ENCODE data around the gene LONRF2. TPM values are rescaled to one million over a fixed set of nuclear protein-coding genes. Genes with fewer than 3 reads are reported as not detected.

The LONRF2 gene
- total RNA-seq, 1 experiment from 2014 or later = 1.6 TPM

DNA sequence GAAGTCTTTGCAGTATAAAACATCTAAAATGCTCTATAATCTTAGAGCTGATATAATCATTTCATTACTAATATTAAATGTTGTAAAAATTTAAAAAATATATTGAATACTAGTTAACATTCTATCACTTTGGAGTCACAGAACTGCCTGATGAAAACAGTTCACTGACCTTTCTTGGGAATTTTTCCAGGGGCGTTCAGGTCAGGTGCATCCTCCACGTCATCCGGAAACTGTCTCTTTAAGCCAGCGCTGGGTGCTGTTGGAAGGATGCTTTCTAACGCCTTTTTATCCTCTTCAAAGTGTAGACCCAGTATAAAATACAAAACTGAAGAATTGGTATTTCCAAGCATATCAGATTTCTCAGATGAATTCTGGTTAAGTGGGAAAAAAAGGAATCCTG, 22.8 kb downstream of the LONRF2 start:
- Histone ChIP-seq H3K4me1 (ENCODE audit: control insufficient read depth in 1 of 2, insufficient read depth in 2 of 2, low read length in 2 of 2) (no peaks in the 10 kb centered on the region), H3K9ac (ENCODE audit: low read length) (no peak overlapping the region)
- RAD21 ChIA-PET (ENCODE audit: low non-redundant PET in 1 of 2, low total read pairs in 2 of 2, uncharacterized antibody in 2 of 2, unreplicated experiment in 2 of 2) = no interaction called here

More for the DNA sequence above, 22.8 kb downstream of the LONRF2 start:
- TF ChIP-seq, protein P1, sequence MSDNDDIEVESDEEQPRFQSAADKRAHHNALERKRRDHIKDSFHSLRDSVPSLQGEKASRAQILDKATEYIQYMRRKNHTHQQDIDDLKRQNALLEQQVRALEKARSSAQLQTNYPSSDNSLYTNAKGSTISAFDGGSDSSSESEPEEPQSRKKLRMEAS (IDR thresholded peaks at IDR 0.05) = no peak
- TF ChIP-seq EZH2phosphoT487 (IDR thresholded peaks at IDR 0.05; ENCODE audit: borderline replicate concordance) = no peak
- no peak for TF ChIP-seq EZH2 (IDR thresholded peaks at IDR 0.05)
- no peak for TF ChIP-seq SRF (IDR thresholded peaks at IDR 0.05; ENCODE audit: low read depth)
- TF ChIP-seq ZFX (IDR thresholded peaks at IDR 0.05) = no peak
- TF ChIP-seq, protein P2, sequence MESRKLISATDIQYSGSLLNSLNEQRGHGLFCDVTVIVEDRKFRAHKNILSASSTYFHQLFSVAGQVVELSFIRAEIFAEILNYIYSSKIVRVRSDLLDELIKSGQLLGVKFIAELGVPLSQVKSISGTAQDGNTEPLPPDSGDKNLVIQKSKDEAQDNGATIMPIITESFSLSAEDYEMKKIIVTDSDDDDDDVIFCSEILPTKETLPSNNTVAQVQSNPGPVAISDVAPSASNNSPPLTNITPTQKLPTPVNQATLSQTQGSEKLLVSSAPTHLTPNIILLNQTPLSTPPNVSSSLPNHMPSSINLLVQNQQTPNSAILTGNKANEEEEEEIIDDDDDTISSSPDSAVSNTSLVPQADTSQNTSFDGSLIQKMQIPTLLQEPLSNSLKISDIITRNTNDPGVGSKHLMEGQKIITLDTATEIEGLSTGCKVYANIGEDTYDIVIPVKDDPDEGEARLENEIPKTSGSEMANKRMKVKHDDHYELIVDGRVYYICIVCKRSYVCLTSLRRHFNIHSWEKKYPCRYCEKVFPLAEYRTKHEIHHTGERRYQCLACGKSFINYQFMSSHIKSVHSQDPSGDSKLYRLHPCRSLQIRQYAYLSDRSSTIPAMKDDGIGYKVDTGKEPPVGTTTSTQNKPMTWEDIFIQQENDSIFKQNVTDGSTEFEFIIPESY (IDR thresholded peaks at IDR 0.05; ENCODE audit: extremely low read depth, insufficient replicate concordance, low read length) = no peak
- TF ChIP-seq, protein P3, sequence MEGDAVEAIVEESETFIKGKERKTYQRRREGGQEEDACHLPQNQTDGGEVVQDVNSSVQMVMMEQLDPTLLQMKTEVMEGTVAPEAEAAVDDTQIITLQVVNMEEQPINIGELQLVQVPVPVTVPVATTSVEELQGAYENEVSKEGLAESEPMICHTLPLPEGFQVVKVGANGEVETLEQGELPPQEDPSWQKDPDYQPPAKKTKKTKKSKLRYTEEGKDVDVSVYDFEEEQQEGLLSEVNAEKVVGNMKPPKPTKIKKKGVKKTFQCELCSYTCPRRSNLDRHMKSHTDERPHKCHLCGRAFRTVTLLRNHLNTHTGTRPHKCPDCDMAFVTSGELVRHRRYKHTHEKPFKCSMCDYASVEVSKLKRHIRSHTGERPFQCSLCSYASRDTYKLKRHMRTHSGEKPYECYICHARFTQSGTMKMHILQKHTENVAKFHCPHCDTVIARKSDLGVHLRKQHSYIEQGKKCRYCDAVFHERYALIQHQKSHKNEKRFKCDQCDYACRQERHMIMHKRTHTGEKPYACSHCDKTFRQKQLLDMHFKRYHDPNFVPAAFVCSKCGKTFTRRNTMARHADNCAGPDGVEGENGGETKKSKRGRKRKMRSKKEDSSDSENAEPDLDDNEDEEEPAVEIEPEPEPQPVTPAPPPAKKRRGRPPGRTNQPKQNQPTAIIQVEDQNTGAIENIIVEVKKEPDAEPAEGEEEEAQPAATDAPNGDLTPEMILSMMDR (IDR thresholded peaks at IDR 0.05 in 2 of 3, conservative IDR thresholded peaks at IDR 0.05 in 1 of 3; ENCODE audit: borderline replicate concordance in 1 of 3, insufficient read depth in 1 of 3, low read depth in 2 of 3, low read length in 2 of 3) = no peak
- no peak for TF ChIP-seq FOSL1 (IDR thresholded peaks at IDR 0.05; ENCODE audit: low read depth)
- TF ChIP-seq SP1 (IDR thresholded peaks at IDR 0.05; ENCODE audit: low read depth) = no peak
- BruUV-seq (replicated peaks) = no TSS peak
- Histone ChIP-seq H3K27ac (ENCODE audit: low read depth, low read length) (no peak overlapping the region), H3K4me2 (ENCODE audit: low read length) (no peak overlapping the region), H3K9me2 (ENCODE audit: insufficient read depth) (no peaks in the 10 kb centered on the region), H2AFZ (ENCODE audit: low read depth, low read length, poor library complexity, severe bottlenecking) (no peak overlapping the region), H3K9me3 (ENCODE audit: control insufficient read depth in 1 of 2, insufficient read depth in 1 of 2, low read depth in 1 of 2, low read length in 2 of 2) (no peaks in the 10 kb centered on the region), H3K4me3 (replicated peaks in 1 of 2; ENCODE audit: low read depth in 1 of 2, low read length in 2 of 2) (no peak overlapping the region), H3K36me3 (ENCODE audit: control insufficient read depth in 1 of 2, insufficient read depth in 2 of 2, low read length in 2 of 2) (no peaks in the 10 kb centered on the region), H4K20me1 (ENCODE audit: insufficient read depth) (no peaks in the 10 kb centered on the region), H3K79me2 (ENCODE audit: insufficient read depth, low read length) (no peaks in the 10 kb centered on the region), H3K27me3 (ENCODE audit: insufficient read depth, low read length) (no peaks in the 10 kb centered on the region)
- intact Hi-C loops (cut with micrococcal nuclease) = loop anchor here (10.0 kb wide), 1 partner anchor 265 kb away; the partner anchor contains the start of gene PDCL3
- DNase-seq (ENCODE audit: low read depth, low spot score) (no peak), ATAC-seq (no peak)
- ChIA-PET POLR2A (no interaction called here), CTCF (no interaction called here)

Data from HCT116 (cell line).